ENCODE measurements around the gene DNAAF9. TPM values are rescaled to one million over a fixed set of nuclear protein-coding genes. Genes with fewer than 3 reads are reported as not detected.
A peak's percentile ranks its signal among the peaks of the same experiment; 100 is the strongest.

Gene DNAAF9
- total and polyA plus RNA-seq, 7 experiments from 2014 or later, result 0.71 to 8.8 (median 3.2) TPM

GRCh38 chr20:3382836-3383235, 24.6 kb downstream of the DNAAF9 start:
- H3K27ac Mint-ChIP-seq, result no peak overlapping the region
- no peaks in the 10 kb centered on the region for H3K4me1 ChIP-seq (ENCODE audit: control insufficient read depth in 2 of 2, insufficient read depth in 2 of 2, low read length in 2 of 2)

GRCh38 chr20:3380228-3381070, 27.0 kb downstream of the DNAAF9 start:
- H3K9me3 Mint-ChIP-seq, result peaks cover 0 to 5% (median 0%) of the 10 kb centered on the region in 11 donors
- CTCF ChIA-PET, result no interaction called here
- H3K4me1 Mint-ChIP-seq, result peaks cover 0 to 17% (median 4%) of the 10 kb centered on the region in 7 donors
- H3K4me1 ChIP-seq (ENCODE audit: control insufficient read depth in 2 of 2, insufficient read depth in 2 of 2, low read length in 2 of 2), result no peaks in the 10 kb centered on the region
- H3K4me3 ChIP-seq (ENCODE audit: low read length), result no peak overlapping the region
- intact Hi-C loops (cut with micrococcal nuclease), result no loop called here
- ATAC-seq, result no peak
- POLR2A ChIA-PET, result no interaction called here
- H3K9me3 ChIP-seq (ENCODE audit: control insufficient read depth in 2 of 3, low read length in 3 of 3), result no peaks in the 10 kb centered on the region
- H3K27ac Mint-ChIP-seq, result no peak overlapping the region
- H3K27me3 ChIP-seq (ENCODE audit: control insufficient read depth in 2 of 2, insufficient read depth in 2 of 2, low read length in 2 of 2), result peaks cover 0 to 3% of the 10 kb centered on the region in 2 donors
- DNase-seq, result no peak
- no peaks in the 10 kb centered on the region for H3K36me3 ChIP-seq (ENCODE audit: control insufficient read depth in 2 of 3, insufficient read depth in 3 of 3, low read length in 3 of 3)
- H3K36me3 Mint-ChIP-seq, result peaks cover 4 to 29% (median 6%) of the 10 kb centered on the region in 5 donors
- H3K4me3 Mint-ChIP-seq, result no peak overlapping the region
- H3K27me3 Mint-ChIP-seq, result peaks cover 0 to 2% (median 0%) of the 10 kb centered on the region in 5 donors
- no peak overlapping the region for H3K27ac ChIP-seq (ENCODE audit: low read depth, low read length)

More at GRCh38 chr20:3382836-3383235, 24.6 kb downstream of the DNAAF9 start:
- ChIA-PET POLR2A (interaction anchor here (0.6 to 0.7 kb wide), 2 partner anchors 234 to 861 kb away, joined by 3 to 5 read pairs; no protein-coding TSS in a partner anchor), CTCF (interaction anchor here (0.6 to 0.7 kb wide), 2 partner anchors 51 to 134 kb away, joined by 3 read pairs; no protein-coding TSS in a partner anchor)
- ATAC-seq (no peak), DNase-seq (no peak)
- Histone ChIP-seq H3K27ac (ENCODE audit: low read depth, low read length) (no peak overlapping the region), H3K4me3 (ENCODE audit: low read length) (no peak overlapping the region), H3K9me3 (ENCODE audit: control insufficient read depth in 2 of 3, low read length in 3 of 3) (no peaks in the 10 kb centered on the region), H3K27me3 (ENCODE audit: control insufficient read depth in 2 of 2, insufficient read depth in 2 of 2, low read length in 2 of 2) (peaks cover 0 to 4% of the 10 kb centered on the region in 2 donors), H3K36me3 (ENCODE audit: control insufficient read depth in 2 of 3, insufficient read depth in 3 of 3, low read length in 3 of 3) (no peaks in the 10 kb centered on the region)
- intact Hi-C loops (cut with micrococcal nuclease), result no loop called here
- no peak overlapping the region for H3K4me3 Mint-ChIP-seq
- peaks cover 0 to 17% (median 4%) of the 10 kb centered on the region in 7 donors for H3K4me1 Mint-ChIP-seq
- H3K36me3 Mint-ChIP-seq, result peaks cover 0 to 26% (median 9%) of the 10 kb centered on the region in 5 donors
- H3K27me3 Mint-ChIP-seq, result peaks cover 0 to 2% (median 0%) of the 10 kb centered on the region in 5 donors
- peaks cover 0 to 10% (median 0%) of the 10 kb centered on the region in 11 donors for H3K9me3 Mint-ChIP-seq

- peaks cover 3 to 50% (median 24%) of the 10 kb centered on the region in 5 donors for H3K36me3 Mint-ChIP-seq
- peak overlapping the region in 1 of 9 donors; percentile 45 for H3K27ac Mint-ChIP-seq
- H3K4me1 Mint-ChIP-seq, result peaks cover 0 to 7% (median 0%) of the 10 kb centered on the region in 7 donors
- intact Hi-C loops (cut with micrococcal nuclease), result no loop called here
- POLR2A ChIA-PET, result no interaction called here
- Histone ChIP-seq H3K36me3 (ENCODE audit: control insufficient read depth in 2 of 3, insufficient read depth in 3 of 3, low read length in 3 of 3) (peaks cover 0 to 13% (median 0%) of the 10 kb centered on the region in 3 experiments), H3K4me3 (ENCODE audit: low read length) (no peak overlapping the region), H3K9me3 (ENCODE audit: control insufficient read depth in 2 of 3, low read length in 3 of 3) (no peaks in the 10 kb centered on the region), H3K27ac (ENCODE audit: low read depth, low read length) (no peak overlapping the region), H3K4me1 (ENCODE audit: control insufficient read depth in 2 of 2, insufficient read depth in 2 of 2, low read length in 2 of 2) (no peaks in the 10 kb centered on the region), H3K27me3 (ENCODE audit: control insufficient read depth in 2 of 2, insufficient read depth in 2 of 2, low read length in 2 of 2) (no peaks in the 10 kb centered on the region)
- no peaks in the 10 kb centered on the region for H3K9me3 Mint-ChIP-seq
- peaks cover 0 to 2% (median 0%) of the 10 kb centered on the region in 5 donors for H3K27me3 Mint-ChIP-seq
- no peak for ATAC-seq
- no peak for DNase-seq
- H3K4me3 Mint-ChIP-seq, result no peak overlapping the region
- CTCF ChIA-PET, result no interaction called here
Observed at GRCh38 chr20:3378138-3378537, 29.3 kb downstream of the DNAAF9 start.

- CTCF ChIA-PET, result no interaction called here
- Mint-ChIP-seq H3K36me3 (peaks cover 3 to 53% (median 28%) of the 10 kb centered on the region in 5 donors), H3K27me3 (no peaks in the 10 kb centered on the region), H3K4me1 (peaks cover 0 to 6% (median 0%) of the 10 kb centered on the region in 7 donors), H3K4me3 (no peak overlapping the region), H3K9me3 (no peaks in the 10 kb centered on the region), H3K27ac (no peak overlapping the region)
- ATAC-seq (no peak), DNase-seq (no peak)
- Histone ChIP-seq H3K27ac (ENCODE audit: low read depth, low read length) (no peak overlapping the region), H3K27me3 (ENCODE audit: control insufficient read depth in 2 of 2, insufficient read depth in 2 of 2, low read length in 2 of 2) (no peaks in the 10 kb centered on the region), H3K4me1 (ENCODE audit: control insufficient read depth in 2 of 2, insufficient read depth in 2 of 2, low read length in 2 of 2) (no peaks in the 10 kb centered on the region), H3K36me3 (ENCODE audit: control insufficient read depth in 2 of 3, insufficient read depth in 3 of 3, low read length in 3 of 3) (peaks cover 0 to 13% (median 0%) of the 10 kb centered on the region in 3 experiments), H3K9me3 (ENCODE audit: control insufficient read depth in 2 of 3, low read length in 3 of 3) (no peaks in the 10 kb centered on the region), H3K4me3 (ENCODE audit: low read length) (no peak overlapping the region)
- POLR2A ChIA-PET, result no interaction called here
- intact Hi-C loops (cut with micrococcal nuclease), result no loop called here
Observed at GRCh38 chr20:3377644-3378043, 29.8 kb downstream of the DNAAF9 start.

GRCh38 chr20:3374296-3374695, 33.2 kb downstream of the DNAAF9 start:
- no peak overlapping the region for H3K4me3 ChIP-seq (ENCODE audit: low read length)
- DNase-seq (no peak), ATAC-seq (no peak)
- no peaks in the 10 kb centered on the region for H3K27me3 ChIP-seq (ENCODE audit: control insufficient read depth in 2 of 2, insufficient read depth in 2 of 2, low read length in 2 of 2)
- no peak overlapping the region for H3K27ac ChIP-seq (ENCODE audit: low read depth, low read length)
- POLR2A ChIA-PET, result no interaction called here
- no peaks in the 10 kb centered on the region for H3K4me1 ChIP-seq (ENCODE audit: control insufficient read depth in 2 of 2, insufficient read depth in 2 of 2, low read length in 2 of 2)
- no peaks in the 10 kb centered on the region for H3K9me3 Mint-ChIP-seq
- H3K4me3 Mint-ChIP-seq, result no peak overlapping the region
- H3K27ac Mint-ChIP-seq, result no peak overlapping the region
- peaks cover 0 to 15% (median 0%) of the 10 kb centered on the region in 7 donors for H3K4me1 Mint-ChIP-seq
- H3K36me3 Mint-ChIP-seq, result peaks cover 5 to 69% (median 42%) of the 10 kb centered on the region in 5 donors
- intact Hi-C loops (cut with micrococcal nuclease), result no loop called here
- no peaks in the 10 kb centered on the region for H3K27me3 Mint-ChIP-seq
- CTCF ChIA-PET, result interaction anchor here (1.2 kb wide), 1 partner anchor 60 kb away, joined by 3 read pairs; no protein-coding TSS in a partner anchor
- H3K9me3 ChIP-seq (ENCODE audit: control insufficient read depth in 2 of 3, low read length in 3 of 3), result no peaks in the 10 kb centered on the region
- H3K36me3 ChIP-seq (ENCODE audit: control insufficient read depth in 2 of 3, insufficient read depth in 3 of 3, low read length in 3 of 3), result peaks cover 0 to 23% (median 0%) of the 10 kb centered on the region in 3 experiments

- intact Hi-C loops (cut with micrococcal nuclease), result no loop called here
- H3K27me3 ChIP-seq (ENCODE audit: control insufficient read depth in 2 of 2, insufficient read depth in 2 of 2, low read length in 2 of 2), result no peaks in the 10 kb centered on the region
- CTCF ChIA-PET, result no interaction called here
- Mint-ChIP-seq H3K36me3 (peaks cover 3 to 56% (median 42%) of the 10 kb centered on the region in 5 donors), H3K27me3 (no peaks in the 10 kb centered on the region), H3K4me3 (no peak overlapping the region), H3K9me3 (no peaks in the 10 kb centered on the region), H3K4me1 (peaks cover 0 to 23% (median 7%) of the 10 kb centered on the region in 7 donors), H3K27ac (no peak overlapping the region)
- H3K4me3 ChIP-seq (ENCODE audit: low read length), result no peak overlapping the region
- POLR2A ChIA-PET, result interaction anchor here (0.6 kb wide), 1 partner anchor 501 kb away, joined by 3 read pairs; no protein-coding TSS in a partner anchor
- H3K27ac ChIP-seq (ENCODE audit: low read depth, low read length), result no peak overlapping the region
- H3K36me3 ChIP-seq (ENCODE audit: control insufficient read depth in 2 of 3, insufficient read depth in 3 of 3, low read length in 3 of 3), result peaks cover 0 to 23% (median 0%) of the 10 kb centered on the region in 3 experiments
- no peaks in the 10 kb centered on the region for H3K9me3 ChIP-seq (ENCODE audit: control insufficient read depth in 2 of 3, low read length in 3 of 3)
- H3K4me1 ChIP-seq (ENCODE audit: control insufficient read depth in 2 of 2, insufficient read depth in 2 of 2, low read length in 2 of 2), result no peaks in the 10 kb centered on the region
- no peak for ATAC-seq
- DNase-seq, result no peak
Observed at GRCh38 chr20:3371754-3372153, 35.7 kb downstream of the DNAAF9 start.

Measured in naive thymus-derived CD4-positive, alpha-beta T cell (primary cell).